ENCODE data around the gene IDE.

The IDE gene

GRCh38 chr10:92562424-92562823, 11.5 kb downstream of the IDE start:
- no peak for DNase-seq

- DNase-seq, result no peak
These were observed 14.8 kb downstream of the IDE start for GRCh38 chr10:92559046-92559445.

- no peak for DNase-seq
These were observed 19.9 kb downstream of the IDE start for GRCh38 chr10:92553959-92554358.

GRCh38 chr10:92552310-92552709, 21.6 kb downstream of the IDE start:
- DNase-seq, result no peak

GRCh38 chr10:92550924-92551323, 23.0 kb downstream of the IDE start:
- DNase-seq, result no peak

GRCh38 chr10:92547676-92548075, 26.2 kb downstream of the IDE start:
- peak; percentile 55 for DNase-seq

GRCh38 chr10:92545556-92545955, 28.3 kb downstream of the IDE start:
- DNase-seq, result no peak

- peak; percentile 79 for DNase-seq
These were observed 29.6 kb downstream of the IDE start for GRCh38 chr10:92544296-92544695.

- DNase-seq, result peak; percentile 77
These were observed 31.4 kb downstream of the IDE start for GRCh38 chr10:92542458-92542857.

- no peak for DNase-seq
These were observed 32.3 kb downstream of the IDE start for GRCh38 chr10:92541583-92541982.

GRCh38 chr10:92538231-92538958, 35.5 kb downstream of the IDE start:
- DNase-seq, result no peak

- DNase-seq, result no peak
These were observed 42.9 kb downstream of the IDE start for GRCh38 chr10:92530891-92531535.

- no peak for DNase-seq
These were observed 43.5 kb downstream of the IDE start for GRCh38 chr10:92530421-92530820.

GRCh38 chr10:92527716-92528115, 46.2 kb downstream of the IDE start:
- no peak for DNase-seq

- DNase-seq, result no peak
These were observed 50.3 kb downstream of the IDE start for GRCh38 chr10:92523639-92524038.

- peak; percentile 66 for DNase-seq
These were observed 56.7 kb downstream of the IDE start for GRCh38 chr10:92517034-92517655.

- no peak for DNase-seq
These were observed 65.0 kb downstream of the IDE start for GRCh38 chr10:92508866-92509265.

GRCh38 chr10:92506336-92506735, 67.6 kb downstream of the IDE start:
- DNase-seq, result no peak

GRCh38 chr10:92505044-92505443, 68.8 kb downstream of the IDE start:
- no peak for DNase-seq

- DNase-seq, result no peak
These were observed 71.5 kb downstream of the IDE start for GRCh38 chr10:92502296-92502808.

- no peak for DNase-seq
These were observed 80.5 kb downstream of the IDE start for GRCh38 chr10:92493362-92493761.

- no peak for DNase-seq
These were observed 81.1 kb downstream of the IDE start for GRCh38 chr10:92492748-92493240.

GRCh38 chr10:92490387-92490786, 83.5 kb downstream of the IDE start:
- no peak for DNase-seq

- no peak for DNase-seq
These were observed 87.3 kb downstream of the IDE start for GRCh38 chr10:92486637-92487036.
